ENCODE results near the gene JAG1. TPM values are rescaled to one million over a fixed set of nuclear protein-coding genes. Genes with fewer than 3 reads are reported as not detected.

Gene JAG1
- total RNA-seq, 1 experiment from 2014 or later: 62.5 TPM

DNA sequence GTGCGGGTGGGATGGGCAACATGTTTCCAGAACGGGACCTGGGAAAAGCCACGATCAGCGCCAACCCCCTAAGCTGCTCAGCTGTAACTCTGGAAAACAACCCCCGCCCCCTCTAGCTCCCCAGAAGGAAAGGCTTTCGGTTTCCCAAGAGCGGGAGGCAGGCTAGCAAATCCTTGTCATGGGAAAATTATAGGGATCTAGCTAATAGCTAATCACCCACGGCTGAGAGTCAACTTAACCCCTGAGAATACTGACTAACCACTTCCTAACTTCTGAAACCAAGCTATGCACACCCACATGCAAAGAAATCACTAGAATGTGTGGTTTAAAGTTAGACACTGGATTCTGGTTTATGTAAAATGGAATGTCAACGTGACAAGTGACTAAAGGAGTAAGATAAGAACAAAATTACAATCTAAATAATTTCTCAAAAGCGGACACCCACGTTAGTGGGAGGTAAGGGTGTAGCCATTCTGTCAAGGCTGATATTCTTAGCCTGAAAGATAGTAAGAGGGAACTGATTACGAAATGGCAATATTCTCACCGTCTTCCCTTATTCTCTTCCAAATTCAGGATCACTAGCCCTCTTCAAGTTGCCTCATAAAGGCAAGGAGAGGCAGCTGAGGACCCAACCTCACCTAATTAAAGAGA, 20.1 kb downstream of the JAG1 start:
- peak; percentile 72 for DNase-seq (ENCODE audit: low read depth)

DNA sequence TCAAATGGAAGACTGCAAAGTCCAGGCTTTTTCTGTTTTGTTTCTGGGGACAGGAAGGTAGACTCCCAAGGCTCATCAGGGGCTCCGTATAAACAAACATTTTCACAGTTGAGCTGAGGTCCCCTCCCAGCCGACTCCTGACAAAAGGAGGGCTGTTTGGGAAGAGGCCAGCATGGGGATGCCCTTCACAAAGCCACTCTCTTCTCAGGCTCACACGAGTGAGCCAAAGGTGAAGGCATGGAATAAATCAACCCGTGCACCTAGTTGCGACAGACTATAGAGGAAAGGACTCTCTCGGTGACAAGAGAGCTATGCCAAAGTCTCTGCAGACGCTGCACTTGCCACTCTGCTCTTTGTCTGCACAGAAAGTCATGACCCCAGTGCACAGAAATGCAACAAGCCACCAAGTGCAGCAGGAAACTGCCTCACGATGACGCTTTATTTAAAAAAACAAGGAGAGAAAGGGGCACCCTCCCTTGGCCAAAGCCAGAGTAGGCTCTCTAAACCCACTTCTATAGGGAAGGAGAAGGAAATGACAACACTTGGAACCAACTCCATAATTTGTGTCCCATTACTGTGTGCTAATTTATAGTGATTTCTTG, 21.0 kb downstream of the JAG1 start:
- DNase-seq (ENCODE audit: low read depth): no peak

DNA sequence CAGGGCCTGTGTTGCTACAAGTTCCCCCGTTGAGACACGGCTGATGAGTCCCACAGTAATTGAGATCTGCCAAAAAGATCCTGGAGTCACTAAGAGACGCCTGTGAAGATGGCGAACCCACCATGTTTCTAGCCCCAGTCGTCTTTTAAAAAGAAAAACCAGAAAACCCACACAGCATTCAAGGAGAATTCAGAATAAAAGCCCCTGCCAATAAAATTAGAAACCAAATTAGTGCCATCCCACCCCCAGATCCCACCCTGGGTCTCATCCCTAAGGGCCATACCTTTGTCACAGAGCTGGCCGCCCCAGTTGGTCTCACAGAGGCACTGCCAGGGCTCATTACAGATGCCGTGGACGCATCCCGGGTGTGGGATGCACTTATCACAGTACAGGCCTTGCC, 21.6 kb downstream of the JAG1 start:
- DNase-seq (ENCODE audit: low read depth): no peak

DNA sequence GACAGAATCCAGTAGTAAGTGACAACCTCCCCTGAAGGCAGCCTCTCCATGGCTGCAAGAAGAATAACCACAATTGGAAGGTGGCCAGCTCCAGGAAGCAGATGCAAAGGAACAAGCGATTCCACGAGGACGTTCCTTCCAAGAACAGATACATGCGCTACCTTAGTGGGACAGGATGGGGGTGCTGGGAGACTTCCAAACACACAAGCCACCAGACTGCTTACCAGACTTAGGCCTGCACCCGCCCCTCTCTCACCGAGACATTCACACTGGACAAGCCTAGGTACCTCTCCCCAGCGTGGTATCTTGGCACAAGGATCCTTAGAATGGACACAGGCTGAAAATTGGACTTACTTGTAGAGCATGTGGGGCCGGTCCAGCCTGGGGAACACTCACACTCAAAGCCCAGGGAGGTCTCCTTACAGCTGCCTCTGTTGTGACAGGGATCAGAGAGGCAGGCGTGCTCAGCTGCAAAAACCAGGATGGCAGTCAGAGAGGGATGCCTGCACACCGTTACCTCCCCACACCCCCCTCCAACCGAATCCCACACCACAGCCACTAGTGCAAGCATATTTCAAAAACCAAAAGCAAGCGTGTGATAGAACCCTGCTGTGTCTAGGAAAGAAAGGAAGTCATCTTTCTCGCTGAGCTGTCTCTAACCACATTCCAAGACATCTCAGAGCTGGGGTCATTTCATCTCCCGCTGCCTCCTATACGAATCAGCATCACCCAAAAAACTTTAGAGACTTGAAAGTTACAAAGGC, 22.4 kb downstream of the JAG1 start:
- peak; percentile 57 for DNase-seq (ENCODE audit: low read depth)

DNA sequence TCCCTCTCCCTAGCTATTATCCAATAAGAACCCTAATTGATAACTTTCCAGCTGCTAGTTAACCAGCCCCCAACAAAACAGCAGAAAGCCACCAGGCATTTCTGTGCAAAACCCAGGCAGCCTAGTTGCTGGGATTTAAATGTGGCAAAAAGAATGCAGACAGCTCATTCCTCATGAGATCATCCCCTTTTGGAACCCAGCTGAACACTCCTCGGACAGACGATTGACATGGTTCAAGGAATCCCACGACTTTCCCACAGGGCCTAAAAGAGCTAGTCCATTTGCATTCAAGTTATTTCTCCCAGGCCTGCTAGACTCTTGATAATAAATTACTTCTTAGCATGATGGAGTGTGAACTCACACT, 24.0 kb downstream of the JAG1 start:
- peak; percentile 43 for DNase-seq (ENCODE audit: low read depth)

DNA sequence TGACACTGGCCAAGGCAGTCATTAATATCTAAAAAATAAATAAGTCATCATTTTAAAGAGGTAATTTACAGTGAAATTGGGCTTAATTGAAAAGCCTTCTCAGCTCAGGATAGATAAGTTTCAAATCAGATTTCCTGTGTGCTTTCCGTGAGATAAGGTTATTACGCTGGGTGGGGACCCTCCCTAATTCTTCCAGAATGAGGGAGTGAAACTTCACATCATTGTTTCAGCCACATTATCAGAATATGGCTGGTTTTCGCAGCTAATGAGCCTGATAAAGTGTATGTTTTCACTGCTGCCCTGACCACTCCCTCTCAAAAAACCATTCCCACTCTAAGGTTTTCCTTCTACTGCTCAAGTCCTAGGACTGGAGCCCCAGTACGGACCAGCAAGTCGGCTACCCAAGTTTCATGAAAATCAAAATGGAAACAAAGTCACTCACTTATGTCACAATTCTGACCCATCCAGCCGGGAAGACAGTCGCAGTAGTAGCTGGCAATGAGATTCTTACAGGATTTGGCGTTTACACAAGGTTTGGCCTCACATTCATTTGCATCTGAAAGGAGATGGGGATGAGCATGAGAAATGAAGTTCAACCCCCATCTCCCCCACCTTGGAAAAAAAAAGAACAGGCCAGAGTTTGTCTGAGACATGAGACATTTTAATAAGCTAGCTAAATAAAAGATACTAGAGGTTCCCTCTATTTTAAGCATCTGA, 24.6 kb downstream of the JAG1 start:
- no peak for DNase-seq (ENCODE audit: low read depth)

DNA sequence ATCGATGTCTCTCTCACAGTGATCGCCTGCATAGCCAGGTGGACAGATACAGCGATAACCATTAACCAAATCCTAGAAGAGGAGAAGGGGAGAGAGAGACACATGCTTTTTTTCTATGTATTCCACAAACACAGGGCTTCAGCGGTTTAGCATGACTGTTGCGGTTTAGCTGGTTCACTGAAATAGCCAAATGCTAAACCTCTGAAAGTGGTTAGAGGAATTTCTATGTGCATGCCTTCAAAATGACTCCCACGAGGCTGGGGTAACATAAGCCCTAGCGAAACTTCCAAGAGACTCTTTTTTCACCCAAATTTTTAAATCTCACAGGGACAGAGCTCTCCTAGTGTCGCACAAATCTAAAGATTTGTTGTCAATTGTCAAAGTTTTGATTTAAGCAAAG, 25.1 kb downstream of the JAG1 start:
- peak; percentile 87 for DNase-seq (ENCODE audit: low read depth)

DNA sequence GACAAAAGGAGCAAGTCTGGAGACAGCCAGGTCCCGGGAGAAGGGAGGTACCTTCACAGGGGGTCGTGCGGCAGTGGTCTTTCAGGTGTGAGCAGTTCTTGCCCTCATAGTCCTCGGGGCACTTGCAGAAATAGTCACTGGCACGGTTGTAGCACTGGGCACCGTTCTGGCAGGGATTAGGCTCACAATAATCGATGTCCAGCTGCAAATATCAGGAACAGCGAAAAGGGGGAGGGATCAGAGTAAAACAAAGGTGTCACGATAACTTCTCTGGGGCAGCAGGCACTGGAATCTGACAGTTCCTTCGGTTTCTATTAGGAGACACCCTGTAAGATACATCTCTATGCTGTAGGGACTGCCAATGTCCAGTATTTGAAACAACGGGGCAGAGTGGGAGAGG, 25.9 kb downstream of the JAG1 start:
- DNase-seq (ENCODE audit: low read depth): no peak

DNA sequence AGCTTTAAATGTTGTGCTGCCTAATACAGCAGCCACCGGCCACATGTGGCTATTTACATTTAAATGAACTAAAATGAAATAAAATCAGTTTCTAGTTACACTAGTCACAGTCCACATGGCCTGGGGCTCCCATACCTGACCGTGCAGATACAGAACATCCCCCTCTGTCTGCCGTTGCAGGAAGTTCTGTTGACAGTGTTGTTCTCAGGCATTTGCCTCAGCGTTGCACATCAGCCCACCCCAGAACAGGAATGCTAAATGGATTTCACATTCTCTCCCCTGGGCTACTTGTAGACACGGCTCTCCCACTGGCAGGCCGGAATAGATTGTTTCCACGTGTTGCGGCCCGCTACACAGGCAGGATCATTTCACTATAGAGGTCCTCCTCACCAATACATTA, 26.3 kb downstream of the JAG1 start:
- no peak for DNase-seq (ENCODE audit: low read depth)

DNA sequence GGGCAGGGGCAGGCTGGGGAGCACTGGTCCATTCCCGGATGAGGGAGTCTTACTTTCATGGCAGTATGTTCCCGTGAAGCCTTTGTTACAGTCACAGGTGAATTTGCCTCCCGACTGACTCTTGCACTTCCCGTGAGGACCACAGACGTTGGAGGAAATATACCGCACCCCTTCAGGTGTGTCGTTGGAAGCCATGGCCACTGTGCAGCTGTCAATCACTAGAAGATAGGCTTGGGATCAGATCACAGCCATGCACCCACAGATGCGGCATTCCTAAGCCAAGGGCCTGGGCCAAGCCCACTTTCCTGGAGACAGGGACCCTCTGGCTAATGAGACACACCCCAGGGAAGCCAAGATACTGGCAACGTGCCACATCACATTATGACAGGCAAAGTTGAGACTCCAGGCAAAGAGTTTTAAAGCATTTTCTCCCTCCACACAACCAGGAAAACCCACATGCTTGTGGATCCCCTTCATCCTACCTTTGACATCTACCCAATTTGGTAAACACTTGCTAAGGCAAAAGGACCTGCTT, 26.8 kb downstream of the JAG1 start:
- DNase-seq (ENCODE audit: low read depth): no peak

DNA sequence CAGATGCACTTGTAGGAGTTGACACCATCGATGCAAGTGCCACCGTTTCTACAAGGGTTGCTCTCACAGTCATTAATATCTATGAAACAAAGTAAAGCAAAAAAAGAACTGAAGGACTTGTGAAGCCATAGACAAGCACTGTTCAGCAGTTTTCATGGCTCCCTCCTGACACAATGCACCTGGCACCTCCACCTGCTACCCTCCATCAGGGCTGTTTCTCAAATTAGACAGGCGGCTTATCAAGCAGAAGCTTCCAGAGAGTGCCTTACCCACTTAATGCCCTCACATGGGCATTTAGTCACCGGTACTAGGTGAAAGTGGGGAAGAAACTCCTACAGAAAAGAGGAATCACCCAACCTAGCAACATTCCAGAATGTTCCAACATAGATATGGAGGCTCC, 27.8 kb downstream of the JAG1 start:
- no peak for DNase-seq (ENCODE audit: low read depth)

DNA sequence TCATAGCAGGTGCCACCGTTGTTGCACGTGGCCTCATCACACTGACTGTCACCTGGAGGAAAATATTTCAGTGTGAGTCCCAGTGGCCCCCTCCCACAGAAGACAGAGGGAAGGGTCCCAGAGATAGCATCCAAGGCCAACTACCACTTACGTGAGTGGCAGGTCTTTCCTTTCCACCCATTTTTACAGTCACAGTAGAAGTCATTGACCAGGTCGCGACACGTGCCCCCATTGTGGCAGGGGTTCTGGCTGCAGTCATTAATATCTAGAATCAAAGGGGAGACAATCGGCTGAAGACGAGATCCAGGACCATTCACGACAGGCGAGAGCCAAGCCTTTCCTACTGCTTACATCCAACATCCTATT, 28.6 kb downstream of the JAG1 start:
- no peak for DNase-seq (ENCODE audit: low read depth)

DNA sequence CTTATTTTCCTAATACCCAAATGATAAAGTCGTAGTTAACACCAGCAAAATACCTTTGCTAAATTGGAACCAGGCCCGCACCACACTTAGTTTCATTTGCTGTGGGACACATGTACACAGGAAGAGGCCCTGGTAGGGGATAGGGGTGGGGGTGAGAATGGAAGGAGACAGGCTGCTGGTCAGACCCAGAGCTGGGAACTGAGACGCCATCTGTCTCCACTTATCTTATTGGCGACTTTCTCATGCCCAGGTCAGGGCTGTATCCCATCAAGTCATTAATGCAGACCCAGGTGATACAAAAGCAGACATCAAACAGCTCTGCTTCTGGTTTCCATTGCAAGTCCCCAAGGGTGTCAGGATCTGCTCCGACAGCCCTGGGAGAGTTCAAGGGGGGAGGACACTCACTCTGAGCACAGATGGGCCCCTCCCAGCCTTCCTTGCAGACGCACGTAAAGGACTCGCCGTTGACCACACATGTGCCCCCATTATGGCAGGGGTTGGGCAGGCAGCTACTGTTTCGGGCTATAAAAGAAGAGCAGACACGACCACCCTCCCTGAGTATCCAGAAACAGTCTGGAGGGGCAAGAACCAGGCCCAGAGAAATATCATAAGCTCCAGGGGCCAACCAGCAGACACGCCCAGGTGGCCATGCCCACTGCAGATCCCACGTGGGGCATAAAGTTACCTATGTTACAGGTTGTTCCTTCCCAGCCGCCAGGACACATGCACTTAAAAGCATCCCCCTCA, 29.2 kb downstream of the JAG1 start:
- no peak for DNase-seq (ENCODE audit: low read depth)

DNA sequence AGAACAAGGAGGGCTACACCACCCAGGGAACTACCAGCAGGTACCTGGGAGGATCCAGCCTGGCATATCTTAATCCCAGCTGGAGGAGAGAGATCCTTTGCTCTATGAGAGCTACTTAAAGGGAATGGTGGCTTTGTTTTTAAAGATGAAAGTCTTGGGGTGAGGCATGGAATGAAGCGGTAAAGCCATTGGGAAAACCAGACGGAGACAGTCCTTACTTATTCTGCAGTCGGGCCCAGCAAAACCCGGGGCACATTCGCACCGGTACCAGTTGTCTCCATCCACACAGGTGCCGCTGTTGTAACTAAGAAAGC, 30.3 kb downstream of the JAG1 start:
- no peak for DNase-seq (ENCODE audit: low read depth)

DNA sequence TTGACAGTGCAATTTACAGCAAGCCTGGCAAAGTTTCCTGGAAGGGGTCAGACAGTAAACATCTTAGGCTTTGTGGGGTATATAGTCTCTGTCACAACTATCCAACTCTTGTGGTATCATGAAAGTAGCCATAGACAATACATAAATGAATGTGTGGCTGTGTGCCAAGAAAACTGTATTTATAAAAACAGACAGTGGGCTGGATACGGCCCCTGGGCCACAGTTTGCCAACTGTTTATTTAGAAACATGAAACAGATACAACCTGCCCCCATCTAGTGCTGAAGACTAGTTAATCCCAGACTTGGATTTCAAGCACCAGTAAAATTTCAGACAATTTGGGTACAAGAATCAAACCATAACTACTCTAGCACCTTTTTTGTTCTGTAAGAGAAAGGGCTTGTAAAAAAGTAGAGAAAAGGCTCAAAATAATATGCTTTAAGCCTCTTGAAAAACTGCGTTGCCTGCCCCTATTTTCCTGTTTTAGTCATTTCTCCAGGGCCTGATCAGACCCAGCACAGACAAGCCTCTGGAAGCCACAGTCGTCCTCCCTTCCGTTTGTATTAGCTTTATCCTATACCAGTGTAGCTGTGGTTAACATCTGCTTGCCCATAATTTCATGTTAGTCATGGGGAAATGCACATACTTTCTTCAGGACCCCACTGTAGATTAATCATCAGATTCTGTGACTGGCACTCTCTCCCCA, 30.8 kb downstream of the JAG1 start:
- DNase-seq (ENCODE audit: low read depth): peak; percentile 72

DNA sequence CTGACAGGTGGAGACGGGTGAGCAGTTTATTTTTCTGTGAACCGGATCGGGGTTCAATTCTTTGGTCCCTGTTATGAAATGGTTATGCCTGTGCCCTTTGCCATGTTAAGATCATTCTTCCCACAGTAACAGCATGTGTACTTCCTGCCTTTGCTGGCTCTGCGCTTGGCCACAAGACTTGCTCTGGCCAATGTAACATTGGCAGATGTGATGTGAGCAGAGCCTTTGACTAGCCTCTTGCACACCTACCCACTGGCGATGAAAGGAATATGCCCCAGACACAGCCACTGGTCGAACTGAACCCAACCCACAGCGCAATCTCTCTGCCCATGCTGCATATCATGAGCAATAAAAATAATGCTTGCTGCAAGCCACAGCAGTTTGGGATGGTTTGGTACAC, 31.9 kb downstream of the JAG1 start:
- no peak for DNase-seq (ENCODE audit: low read depth)

DNA sequence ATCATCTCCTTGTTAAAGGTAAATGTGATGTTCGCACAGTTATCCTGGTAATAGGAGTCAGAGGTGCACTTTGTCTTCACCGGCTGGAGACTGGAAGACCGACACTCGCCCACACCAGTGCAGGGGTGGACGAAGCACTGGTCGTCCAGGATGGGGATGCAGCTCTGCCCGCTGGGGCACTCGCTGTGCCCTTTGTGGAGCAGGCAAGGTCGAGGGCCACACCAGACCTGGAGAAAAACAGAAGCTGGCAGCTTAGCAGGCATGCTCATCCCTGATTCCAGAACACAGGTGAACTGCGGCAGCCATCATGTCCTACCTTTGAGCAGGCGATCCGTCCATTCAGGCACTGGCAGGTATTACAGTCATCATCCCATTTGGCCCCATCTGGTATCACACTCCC, 32.3 kb downstream of the JAG1 start:
- no peak for DNase-seq (ENCODE audit: low read depth)

DNA sequence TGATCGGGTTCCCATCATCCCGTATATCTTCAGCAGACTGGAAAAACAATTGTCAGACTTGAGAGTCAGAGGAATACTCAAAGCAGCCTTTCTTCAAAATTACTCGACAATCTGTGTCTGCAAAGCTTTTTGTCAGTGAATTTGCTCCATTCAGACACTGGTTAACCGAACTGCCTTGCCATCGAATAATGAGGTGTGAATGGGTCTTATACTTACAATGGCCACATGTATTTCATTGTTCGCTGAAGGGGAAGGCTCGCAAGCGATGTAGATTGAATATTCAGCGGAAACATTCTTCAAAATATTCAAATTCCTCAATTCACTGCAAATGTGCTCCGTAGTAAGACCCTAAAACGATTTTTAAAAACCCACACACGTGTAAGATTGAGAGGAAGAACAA, 32.9 kb downstream of the JAG1 start:
- DNase-seq (ENCODE audit: low read depth): no peak

DNA sequence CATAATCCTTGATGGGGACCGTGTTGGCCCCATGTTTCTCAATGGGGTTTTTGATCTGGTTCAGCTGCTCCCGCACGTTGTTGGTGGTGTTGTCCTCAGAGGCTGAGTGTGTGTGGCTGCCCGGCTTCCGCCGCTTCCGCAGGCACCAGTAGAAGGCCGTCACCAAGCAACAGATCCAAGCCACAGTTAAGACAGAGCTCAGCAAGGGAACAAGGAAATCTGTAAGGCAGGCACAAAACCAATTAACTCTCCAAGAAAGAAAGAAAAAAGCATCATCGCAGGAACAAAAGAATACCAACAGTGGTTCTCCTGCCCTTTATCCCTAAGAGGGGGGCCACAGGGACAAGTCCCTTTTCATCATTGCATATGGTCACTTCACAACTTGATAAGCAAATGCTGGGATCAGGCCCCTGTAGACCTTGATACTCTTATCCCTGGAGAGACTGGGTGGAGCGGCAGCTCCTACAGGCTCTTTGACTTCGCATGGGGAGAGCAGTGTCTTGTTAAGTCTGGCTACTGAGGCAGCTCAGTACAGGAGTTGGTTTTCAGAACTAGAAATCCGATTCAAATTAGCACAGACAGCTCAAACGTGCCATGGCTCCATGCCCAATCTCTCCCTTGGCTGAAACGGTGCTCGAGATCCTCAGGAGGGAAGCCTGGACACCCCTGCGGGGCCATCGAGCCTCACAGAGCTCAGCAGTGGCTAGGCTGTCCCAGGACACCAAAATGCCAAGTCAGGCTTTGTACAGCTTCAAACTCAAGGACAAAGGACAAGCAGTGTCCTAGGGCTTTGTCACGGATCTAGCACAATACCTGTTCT, 33.9 kb downstream of the JAG1 start:
- no peak for DNase-seq (ENCODE audit: low read depth)

DNA sequence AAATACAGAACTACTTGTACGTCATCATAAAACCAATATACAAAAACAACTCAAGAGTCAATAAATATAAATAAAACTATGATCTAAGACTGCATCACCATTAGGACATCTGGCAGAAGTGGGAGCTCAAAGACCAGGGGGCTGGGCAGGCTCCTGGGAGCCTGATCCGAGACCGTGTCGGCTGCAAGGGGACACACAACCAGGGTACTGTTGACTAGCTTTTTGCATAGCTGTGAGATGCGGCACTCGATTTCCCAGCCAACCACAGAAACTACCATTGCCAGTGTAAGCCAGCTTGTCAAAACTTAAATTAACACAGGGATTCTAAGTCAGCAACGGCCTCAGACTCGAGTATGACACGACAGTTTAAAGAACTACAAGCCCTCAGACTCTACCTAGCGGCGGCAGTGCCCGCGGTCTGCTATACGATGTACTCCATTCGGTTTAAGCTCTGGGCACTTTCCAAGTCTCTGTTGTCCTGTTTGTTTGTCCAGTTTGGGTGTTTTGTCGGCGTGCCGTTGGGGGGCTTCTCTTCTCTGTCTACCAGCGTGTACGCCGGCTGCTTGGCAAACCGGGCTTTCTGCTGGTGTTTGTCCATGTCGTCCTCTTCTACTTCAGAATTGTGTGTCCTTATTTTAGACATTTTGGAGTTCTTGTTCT, 34.6 kb downstream of the JAG1 start:
- no peak for DNase-seq (ENCODE audit: low read depth)

Measured in Daoy (cell line).